Measurements from ENCODE around the gene IPO13.
A peak's percentile ranks its signal among the peaks of the same experiment; 100 is the strongest.

The IPO13 gene

DNA sequence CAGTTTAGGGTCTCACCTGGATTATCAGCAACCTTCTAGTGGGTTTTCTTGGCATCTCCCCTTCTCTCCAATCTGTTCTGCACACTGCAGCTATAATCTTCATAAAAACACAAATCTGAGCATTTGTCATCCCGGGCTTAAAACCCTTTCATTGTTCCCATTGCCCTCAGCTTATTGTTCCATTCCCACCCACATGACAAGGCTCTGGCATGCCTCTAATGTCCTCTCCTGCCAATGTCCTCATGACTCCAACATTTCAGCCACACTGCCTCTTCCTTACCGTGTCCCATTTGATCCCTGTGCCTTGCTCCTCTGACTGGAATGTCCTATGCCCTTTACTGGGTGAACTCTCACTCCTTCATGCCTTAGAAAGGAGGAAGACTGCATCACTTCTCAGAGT lies 15.6 kb downstream of the IPO13 start:
- Histone ChIP-seq H3K27me3 (no peaks in the 10 kb centered on the region), H3K4me3 (no peak overlapping the region), H3K27ac (no peak overlapping the region; a peak in 1 of 22 replicates), H3K36me3 (peaks cover 59 to 98% (median 90%) of the 10 kb centered on the region in 11 experiments), H3K9ac (no peak overlapping the region), H3K9me3 (replicated peaks in 1 of 11) (no peaks in the 10 kb centered on the region), H3K4me2 (no peak overlapping the region), H4K20me1 (peaks cover 0 to 45% (median 8%) of the 10 kb centered on the region in 11 experiments; a peak in 7 of 22 replicates), H3K4me1 (peaks cover 0 to 12% (median 0%) of the 10 kb centered on the region in 10 experiments; a peak in 8 of 20 replicates)
- TF ChIP-seq Cebpa-rat (IDR thresholded peaks at IDR 0.05) = no peak

DNA sequence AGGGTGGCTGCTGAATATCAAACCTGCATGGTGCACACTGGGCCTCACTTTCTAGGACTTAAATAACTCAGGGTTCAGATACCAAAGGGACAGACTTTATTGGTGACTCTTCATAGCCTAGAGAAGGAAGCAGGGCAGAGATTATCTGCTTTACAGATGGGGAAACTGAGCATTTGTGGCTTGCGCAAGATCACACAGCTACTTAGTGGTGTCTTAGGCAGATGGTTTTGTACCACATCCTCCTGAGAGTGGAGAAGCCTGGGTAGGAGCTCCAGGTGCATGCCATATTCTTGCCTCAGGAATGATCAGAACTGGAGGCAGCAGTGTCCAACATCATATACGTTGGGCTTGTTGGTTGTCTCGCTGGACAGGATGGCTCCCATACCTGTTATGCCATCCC lies 16.3 kb downstream of the IPO13 start:
- Histone ChIP-seq H3K9me3 (replicated peaks in 1 of 11) (no peaks in the 10 kb centered on the region), H3K4me1 (peaks cover 0 to 12% (median 0%) of the 10 kb centered on the region in 10 experiments; a peak in 8 of 20 replicates), H3K36me3 (peaks cover 53 to 97% (median 88%) of the 10 kb centered on the region in 11 experiments), H3K9ac (no peak overlapping the region), H3K4me2 (peak overlapping the region in 6 of 11 experiments; percentile 7 to 44 (median 22); a peak in 6 of 22 replicates), H3K27ac (no peak overlapping the region; a peak in 2 of 22 replicates), H3K27me3 (no peaks in the 10 kb centered on the region), H4K20me1 (peaks cover 0 to 45% (median 6%) of the 10 kb centered on the region in 11 experiments; a peak in 7 of 22 replicates), H3K4me3 (no peak overlapping the region)
- TF ChIP-seq Cebpa-rat (IDR thresholded peaks at IDR 0.05) = 0 out of 22 replicates have a peak, but pooled peaks of 2 of the 11 experiments have one; percentile 17 to 25

DNA sequence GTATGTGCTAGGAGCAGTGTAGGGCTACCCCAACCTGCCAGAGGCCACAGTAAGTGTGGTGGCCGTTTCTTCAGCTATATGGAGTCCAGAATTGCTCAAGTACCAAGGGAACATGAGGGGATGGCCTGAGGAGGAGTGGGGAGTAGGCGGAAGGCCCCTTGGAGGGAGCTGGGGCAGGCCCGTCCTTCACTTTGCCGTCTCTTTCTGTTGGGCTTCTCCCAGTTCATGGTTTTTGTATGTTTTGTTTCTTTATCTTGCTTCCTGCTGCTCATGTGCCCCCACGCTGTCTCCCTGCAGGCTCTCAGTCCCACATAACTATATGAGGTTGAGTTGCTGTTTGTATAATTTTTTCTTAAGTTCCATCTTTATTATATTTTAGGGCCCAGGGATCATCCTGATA lies 17.1 kb downstream of the IPO13 start:
- TF ChIP-seq Cebpa-rat (IDR thresholded peaks at IDR 0.05) = no peak
- Histone ChIP-seq H3K4me3 (no peak overlapping the region), H3K4me2 (0 out of 22 replicates have a peak overlapping the region, but pooled peaks of 1 of the 11 experiments have one; percentile 44), H3K36me3 (peaks cover 45 to 88% (median 79%) of the 10 kb centered on the region in 11 experiments), H3K9me3 (replicated peaks in 1 of 11) (no peaks in the 10 kb centered on the region), H3K27me3 (no peaks in the 10 kb centered on the region), H3K4me1 (peaks cover 0 to 12% (median 0%) of the 10 kb centered on the region in 10 experiments; a peak in 8 of 20 replicates), H4K20me1 (peaks cover 0 to 50% (median 6%) of the 10 kb centered on the region in 11 experiments; a peak in 7 of 22 replicates), H3K9ac (no peak overlapping the region), H3K27ac (peak overlapping the region in 2 of 11 experiments; percentile 7 to 32; a peak in 3 of 22 replicates)

DNA sequence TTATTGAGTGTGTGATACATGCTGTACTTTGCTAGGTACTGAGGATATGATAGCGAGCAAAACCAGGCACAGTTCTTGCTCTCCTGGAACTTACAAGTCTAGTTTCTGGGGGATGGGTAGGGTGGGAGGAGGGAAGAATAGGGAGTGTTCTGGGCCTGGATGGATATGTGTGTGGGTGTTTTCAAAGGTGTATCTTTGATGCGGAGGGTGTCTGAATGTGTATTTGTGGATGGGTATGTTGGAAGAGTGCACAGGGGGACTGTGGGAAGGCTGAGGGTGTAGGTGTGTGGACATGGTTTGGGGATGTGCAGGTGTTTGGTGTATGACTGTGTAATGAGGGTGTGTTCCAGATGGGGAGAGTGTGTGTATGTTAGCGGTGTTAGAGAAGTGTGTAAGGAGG lies 18.6 kb downstream of the IPO13 start:
- H3K36me3 ChIP-seq = peaks cover 31 to 74% (median 67%) of the 10 kb centered on the region in 11 experiments
- H3K27ac ChIP-seq = no peak overlapping the region
- H3K9me3 ChIP-seq (replicated peaks in 1 of 11) = no peaks in the 10 kb centered on the region
- H4K20me1 ChIP-seq = peaks cover 0 to 52% (median 8%) of the 10 kb centered on the region in 11 experiments; a peak in 8 of 22 replicates
- no peak for TF ChIP-seq Cebpa-rat (IDR thresholded peaks at IDR 0.05)
- no peak overlapping the region for H3K4me3 ChIP-seq
- H3K9ac ChIP-seq = no peak overlapping the region
- no peaks in the 10 kb centered on the region for H3K27me3 ChIP-seq
- H3K4me2 ChIP-seq = no peak overlapping the region
- H3K4me1 ChIP-seq = peaks cover under 1 to 13% (median 1%) of the 10 kb centered on the region in 10 experiments; a peak in 18 of 20 replicates

DNA sequence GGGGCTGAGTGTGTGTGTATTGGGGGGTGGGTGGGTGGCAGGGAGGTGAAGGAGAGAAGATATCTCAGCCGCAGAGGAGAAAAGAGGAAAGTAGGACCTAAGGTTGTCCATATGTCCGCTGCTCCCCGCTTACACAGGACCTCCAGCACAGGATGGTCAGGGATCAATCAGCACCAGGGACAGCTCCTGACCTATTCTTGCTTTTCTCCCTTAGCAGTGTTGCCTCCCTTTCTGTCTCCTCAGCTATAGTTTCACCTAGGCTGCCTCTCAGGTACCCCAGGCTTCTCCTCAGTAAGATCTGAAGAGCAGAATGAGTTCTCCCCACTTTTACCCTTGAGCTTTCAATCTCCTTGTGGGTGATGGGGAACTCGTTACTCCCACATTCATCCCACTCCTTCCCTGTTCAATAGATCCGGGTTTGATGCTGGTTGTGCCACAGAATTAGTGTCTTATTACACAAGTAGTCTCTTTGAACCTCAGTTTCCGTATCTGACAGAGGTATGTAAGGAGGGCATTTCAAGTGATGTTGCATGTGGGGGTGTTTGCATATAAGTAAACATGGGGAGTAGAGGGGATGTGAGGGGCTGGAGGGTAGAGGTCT lies 21.7 kb downstream of the IPO13 start:
- H4K20me1 ChIP-seq = peaks cover 0 to 48% (median 15%) of the 10 kb centered on the region in 11 experiments; a peak in 11 of 22 replicates
- peaks cover 12 to 19% (median 15%) of the 10 kb centered on the region in 10 experiments for H3K4me1 ChIP-seq
- no peak overlapping the region for H3K27ac ChIP-seq
- H3K27me3 ChIP-seq = no peaks in the 10 kb centered on the region
- H3K9me3 ChIP-seq (replicated peaks in 1 of 11) = no peaks in the 10 kb centered on the region
- no peak overlapping the region for H3K4me2 ChIP-seq
- H3K4me3 ChIP-seq = no peak overlapping the region
- no peak overlapping the region for H3K9ac ChIP-seq
- no peak for TF ChIP-seq Cebpa-rat (IDR thresholded peaks at IDR 0.05)
- H3K36me3 ChIP-seq = peaks cover 29 to 69% (median 55%) of the 10 kb centered on the region in 11 experiments

DNA sequence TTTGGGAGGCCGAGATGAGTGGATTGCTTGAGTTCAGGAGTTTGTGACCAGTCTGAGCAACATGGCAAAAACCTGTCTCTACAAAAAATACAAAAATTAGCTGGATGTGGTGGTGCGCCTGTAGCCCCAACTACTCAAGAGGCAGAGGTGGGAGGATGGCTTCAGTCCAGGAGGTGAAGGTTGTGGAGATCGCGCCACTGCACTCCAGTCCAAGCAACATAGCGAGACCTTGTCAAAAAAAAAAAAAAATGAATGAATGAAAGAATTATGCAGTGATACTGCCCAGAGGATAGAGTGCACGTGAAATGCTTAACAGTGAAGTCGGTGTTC lies 22.6 kb downstream of the IPO13 start:
- H3K27me3 ChIP-seq = no peaks in the 10 kb centered on the region
- no peak overlapping the region for H3K9ac ChIP-seq
- no peak for TF ChIP-seq Cebpa-rat (IDR thresholded peaks at IDR 0.05)
- no peak overlapping the region for H3K27ac ChIP-seq
- peaks cover 20 to 26% (median 23%) of the 10 kb centered on the region in 10 experiments for H3K4me1 ChIP-seq
- H3K4me2 ChIP-seq = peak overlapping the region in 10 of 11 experiments; percentile 28 to 90 (median 48); a peak in 16 of 22 replicates
- peak overlapping the region in 8 of 10 experiments; percentile 76 to 94 (median 88); a peak in 8 of 20 replicates for H3K4me3 ChIP-seq
- H4K20me1 ChIP-seq = peaks cover 0 to 47% (median 10%) of the 10 kb centered on the region in 11 experiments; a peak in 10 of 22 replicates
- no peaks in the 10 kb centered on the region for H3K9me3 ChIP-seq (replicated peaks in 1 of 11)
- H3K36me3 ChIP-seq = peaks cover 23 to 62% (median 51%) of the 10 kb centered on the region in 11 experiments

DNA sequence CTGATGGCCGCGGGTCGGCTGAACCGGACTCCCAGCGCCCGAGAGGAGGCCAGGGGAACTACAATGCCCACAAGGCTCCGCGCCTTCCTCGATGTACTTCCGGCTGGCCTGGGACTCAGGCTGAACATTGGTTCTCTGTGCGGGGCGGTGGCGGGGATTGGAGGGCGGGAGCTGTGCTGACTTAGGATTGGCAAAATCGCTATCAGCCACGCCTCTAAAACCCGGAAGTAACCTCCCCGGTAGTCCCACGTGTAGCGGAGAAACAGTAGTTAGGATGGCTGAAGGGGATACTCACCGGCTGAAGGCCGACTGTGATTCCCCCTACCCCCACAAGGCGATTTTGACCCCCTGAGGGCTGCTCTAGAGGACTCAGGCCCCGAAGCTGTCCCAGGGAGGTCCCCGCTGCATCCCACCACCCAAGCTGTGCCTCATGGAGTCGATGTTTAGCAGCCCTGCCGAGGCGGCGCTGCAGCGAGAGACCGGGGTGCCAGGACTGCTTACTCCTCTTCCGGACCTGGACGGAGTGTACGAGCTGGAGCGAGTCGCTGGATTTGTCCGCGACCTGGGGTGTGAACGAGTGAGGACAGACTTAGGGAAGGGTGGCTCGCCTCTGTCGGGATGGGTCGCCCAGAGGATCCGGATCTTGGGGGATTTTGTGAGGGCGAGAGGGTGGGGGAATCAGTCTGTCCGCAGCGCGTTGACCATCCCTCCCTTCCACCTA lies 23.2 kb downstream of the IPO13 start, which contains the start of gene DPH2:
DPH2 (plus strand) TSS at position 265 of the 721 bp plus-strand sequence; CDS start at position 431, 166 bp downstream.
- TF ChIP-seq Cebpa-rat (IDR thresholded peaks at IDR 0.05) = no peak
- Histone ChIP-seq H3K4me1 (peaks cover 20 to 27% (median 24%) of the 10 kb centered on the region in 10 experiments), H3K9ac (peak within 1 kb of the TSS; percentile 76 to 91 (median 84)), H3K27me3 (no peaks in the 10 kb centered on the region), H3K9me3 (replicated peaks in 1 of 11) (no peaks in the 10 kb centered on the region), H3K4me3 (peak within 1 kb of the TSS; percentile 76 to 94 (median 88)), H3K36me3 (peaks cover 23 to 57% (median 46%) of the 10 kb centered on the region in 11 experiments), H3K27ac (peak within 1 kb of the TSS; percentile 8 to 87 (median 73); a peak in 20 of 22 replicates), H4K20me1 (peaks cover 0 to 42% (median 10%) of the 10 kb centered on the region in 11 experiments; a peak in 10 of 22 replicates), H3K4me2 (peak within 1 kb of the TSS; percentile 86 to 100 (median 96))

DNA sequence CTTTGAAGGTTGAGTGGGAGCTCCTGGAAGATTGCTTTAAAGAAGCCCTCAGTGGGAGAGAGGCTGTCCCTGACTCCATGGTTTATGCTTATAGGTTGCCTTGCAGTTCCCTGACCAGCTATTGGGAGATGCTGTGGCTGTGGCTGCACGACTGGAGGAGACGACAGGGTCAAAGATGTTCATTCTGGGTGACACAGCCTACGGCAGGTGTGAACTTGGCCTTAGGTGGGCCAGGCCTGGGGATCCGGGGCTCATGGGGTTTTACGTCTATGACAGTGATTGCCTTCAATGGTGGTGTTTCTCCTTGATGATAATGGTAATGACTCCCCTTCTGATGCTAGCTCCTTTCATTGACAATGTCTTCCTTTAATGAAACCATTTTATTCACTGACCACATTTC lies 23.8 kb downstream of the IPO13 start:
- Histone ChIP-seq H3K4me2 (peak overlapping the region; percentile 86 to 100 (median 96)), H3K9me3 (replicated peaks in 1 of 11) (no peaks in the 10 kb centered on the region), H4K20me1 (peaks cover 2 to 43% (median 13%) of the 10 kb centered on the region in 11 experiments; a peak in 20 of 22 replicates), H3K27ac (peak overlapping the region in 10 of 11 experiments; percentile 47 to 87 (median 74); a peak in 19 of 22 replicates), H3K27me3 (no peaks in the 10 kb centered on the region), H3K9ac (peak overlapping the region; percentile 76 to 91 (median 84)), H3K4me1 (peaks cover 20 to 27% (median 24%) of the 10 kb centered on the region in 10 experiments), H3K4me3 (peak overlapping the region; percentile 76 to 94 (median 88)), H3K36me3 (peaks cover 23 to 56% (median 46%) of the 10 kb centered on the region in 11 experiments)
- no peak for TF ChIP-seq Cebpa-rat (IDR thresholded peaks at IDR 0.05)

All from BLaER1 treated with 17β-estradiol and CSF1 and Interleukin-3, amounts not matched to agents 10 nM and 100 nM (cell line).